HL-60 (cell line): ENCODE measurements around the gene MACROD2.

ENCODE experiments used
- DNase-seq, 2 experiments: peaks; one replicate each; pipeline ENCODE4 v3.0.0-alpha.2; 2010 to 2020; ENCODE audit warnings: low read depth in 1 of 2, low spot score in 1 of 2
- H3K27ac ChIP-seq: fragments of 250-450 bp; sonication (Bioruptor Pico); replicated peaks from 2 replicates; pipeline ENCODE4 v1.5.1; 2020; ENCODE audit warnings: mild to moderate bottlenecking, moderate library complexity
- H3K27me3 ChIP-seq: fragments of 250-450 bp; sonication (Bioruptor Pico); 2 replicates; pipeline ENCODE4 v1.5.1; 2021; ENCODE audit warnings: mild to moderate bottlenecking, moderate library complexity; ENCODE audit not compliant: insufficient read depth, poor library complexity, severe bottlenecking
- H3K4me3 ChIP-seq: replicated peaks from 2 replicates; pipeline ENCODE4 v1.5.1; 2011; ENCODE audit warnings: mild to moderate bottlenecking, control low read depth, low read length; ENCODE audit not compliant: insufficient read depth
- CTCF ChIP-seq: IDR thresholded peaks from one replicate; pipeline ENCODE4 v1.5.1; 2011; ENCODE audit warnings: low read length, control low read depth, inconsistent platforms; ENCODE audit not compliant: insufficient read depth
- GABPA ChIP-seq: IDR thresholded peaks from 2 replicates; pipeline ENCODE4 v1.6.1; 2012; ENCODE audit warnings: low read depth
- POLR2AphosphoS5 ChIP-seq: IDR thresholded peaks from 2 replicates; pipeline ENCODE4 v1.6.1; 2012; ENCODE audit warnings: low read depth
- REST ChIP-seq: IDR thresholded peaks from 2 replicates; pipeline ENCODE4 v1.6.1; 2012; ENCODE audit warnings: low read depth; ENCODE audit not compliant: insufficient replicate concordance
- SPI1 ChIP-seq: IDR thresholded peaks from 2 replicates; pipeline ENCODE4 v1.6.1; 2012; ENCODE audit warnings: low read depth, mild to moderate bottlenecking, borderline replicate concordance

Gene MACROD2

GRCh38 chr20:14896569-14896968 is 901.3 kb downstream of the MACROD2 start:
- no peak overlapping the region for H3K27ac ChIP-seq
- no peaks in the 10 kb centered on the region for H3K27me3 ChIP-seq
- no peak overlapping the region for H3K4me3 ChIP-seq
- TF ChIP-seq CTCF (no peak), GABPA (no peak), POLR2AphosphoS5 (no peak), SPI1 (no peak), REST (no peak)
- no peak for DNase-seq

- no peak for DNase-seq
- no peak for TF ChIP-seq GABPA
- no peak for TF ChIP-seq SPI1
- TF ChIP-seq CTCF = no peak
- no peak for TF ChIP-seq REST
- TF ChIP-seq POLR2AphosphoS5 = no peak
- Histone ChIP-seq H3K27me3 (no peaks in the 10 kb centered on the region), H3K27ac (no peak overlapping the region), H3K4me3 (no peak overlapping the region)
Measured at GRCh38 chr20:14897608-14898007, 902.3 kb downstream of the MACROD2 start.

- peak in 1 of 2 experiments; percentile 7 for DNase-seq
- no peak overlapping the region for H3K27ac ChIP-seq
- H3K27me3 ChIP-seq = no peaks in the 10 kb centered on the region
- no peak overlapping the region for H3K4me3 ChIP-seq
- TF ChIP-seq POLR2AphosphoS5 (no peak), SPI1 (no peak), GABPA (no peak), CTCF (no peak), REST (no peak)
Measured at GRCh38 chr20:14902432-14903089, 907.2 kb downstream of the MACROD2 start.
